Right atrium auricular region (tissue), 2 donors: ENCODE results near the gene SSBP2. TPM values are rescaled to one million over a fixed set of nuclear protein-coding genes. Genes with fewer than 3 reads are reported as not detected.

Experiments
- DNase-seq: peaks from one replicate; pipeline ENCODE4 v3.0.0-alpha.2; 2019; ENCODE audit warnings: low spot score
- H3K27ac ChIP-seq, 2 donors: fragments of 200-600 bp; sonication (generic); 1 replicate in 1 of 2; 2 replicates in 1 of 2; pipeline ENCODE4 v1.5.1; 2016 to 2019
- H3K27me3 ChIP-seq, 2 donors: fragments of 200-600 bp; sonication (generic); one replicate each; pipeline versions ENCODE4 v1.5.1 to v1.6.0; 2017 to 2019
- H3K36me3 ChIP-seq: fragments of 200-600 bp; sonication (generic); one replicate; pipeline ENCODE4 v1.5.1; 2016
- H3K4me1 ChIP-seq, 2 donors: fragments of 200-600 bp; sonication (generic); one replicate each; pipeline versions ENCODE4 v1.5.1 to v1.6.0; 2017 to 2019
- H3K4me3 ChIP-seq, 2 donors: fragments of 200-600 bp; sonication (generic); 1 replicate in 1 of 2; 2 replicates in 1 of 2; pipeline ENCODE4 v1.5.1; 2017 to 2019; ENCODE audit warnings: mild to moderate bottlenecking in 1 of 2, moderate library complexity in 1 of 2
- H3K9me3 ChIP-seq, 2 donors: fragments of 200-600 bp; sonication (generic); one replicate each; pipeline ENCODE4 v1.5.1; 2019
- total RNA-seq, 2 donors: library from RNA; depleted of rRNA; stranded (reverse); fragments of >200 nt; gene quantifications; one replicate each; pipeline ENCODE4 v1.1.0, GENCODE V29; 2016
- TF ChIP-seq, protein P1 (sequence below), 2 donors: fragments of 200-600 bp; sonication (generic); IDR thresholded peaks; one replicate each; pipeline ENCODE4 v1.5.1; 2019; ENCODE audit warnings: antibody characterized with exemption in 2 of 2

The SSBP2 gene
- total RNA-seq, result 10 to 100 TPM; 29.3 to 55.1 TPM

DNA sequence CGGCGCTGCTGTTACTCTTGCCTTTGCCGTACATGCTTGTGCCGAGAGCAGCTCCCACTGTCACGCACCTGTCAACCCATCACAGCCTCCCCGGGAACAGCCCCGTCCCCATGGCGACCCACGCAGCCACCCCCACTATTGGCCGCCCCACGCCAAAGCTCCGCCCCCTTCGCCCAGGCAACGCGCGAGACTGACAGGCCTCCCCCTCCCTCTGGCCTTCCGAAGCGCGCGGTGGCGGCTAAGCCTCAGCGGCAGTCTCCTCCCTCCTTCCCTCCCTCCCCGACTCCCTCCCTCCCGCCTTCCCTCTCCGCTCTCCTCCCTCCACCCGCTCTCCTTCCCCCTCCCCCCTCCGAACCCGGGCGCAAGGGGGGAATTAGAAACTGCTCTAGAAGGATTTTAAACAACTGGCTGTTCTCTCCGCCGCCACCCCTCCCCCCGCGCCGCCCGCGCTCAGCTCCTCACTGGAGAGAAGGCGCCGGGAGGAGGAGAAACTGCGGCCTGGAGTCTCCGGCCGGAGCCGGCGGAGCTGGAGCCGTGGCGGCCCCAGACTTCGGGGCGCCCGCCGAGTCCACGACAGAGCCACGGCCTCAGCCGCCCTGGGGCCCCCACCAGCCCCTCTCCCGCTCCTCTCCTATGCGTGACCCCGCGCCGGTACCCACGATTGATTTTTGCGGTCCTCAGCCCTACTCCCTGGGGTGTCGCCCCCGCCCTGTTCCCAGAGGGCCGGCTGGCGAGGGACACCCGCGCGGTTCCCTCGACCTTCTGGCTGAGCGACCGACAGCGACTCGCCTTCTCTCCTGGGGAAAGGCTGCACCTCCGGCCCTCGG, at the start of gene SSBP2:
Gene SSBP2, minus strand, starts transcription at position 89 of the 827 bp plus-strand sequence. Its CDS starts 55 bp downstream, at position 34.
- H3K27me3 ChIP-seq, result no peaks in the 10 kb centered on the region
- peaks cover 0 to 39% of the 10 kb centered on the region in 2 donors for H3K4me1 ChIP-seq
- H3K9me3 ChIP-seq, result no peaks in the 10 kb centered on the region
- peak; percentile 99 for DNase-seq
- peak within 1 kb of the TSS; percentile 96 to 99 for H3K27ac ChIP-seq
- TF ChIP-seq, protein P1, sequence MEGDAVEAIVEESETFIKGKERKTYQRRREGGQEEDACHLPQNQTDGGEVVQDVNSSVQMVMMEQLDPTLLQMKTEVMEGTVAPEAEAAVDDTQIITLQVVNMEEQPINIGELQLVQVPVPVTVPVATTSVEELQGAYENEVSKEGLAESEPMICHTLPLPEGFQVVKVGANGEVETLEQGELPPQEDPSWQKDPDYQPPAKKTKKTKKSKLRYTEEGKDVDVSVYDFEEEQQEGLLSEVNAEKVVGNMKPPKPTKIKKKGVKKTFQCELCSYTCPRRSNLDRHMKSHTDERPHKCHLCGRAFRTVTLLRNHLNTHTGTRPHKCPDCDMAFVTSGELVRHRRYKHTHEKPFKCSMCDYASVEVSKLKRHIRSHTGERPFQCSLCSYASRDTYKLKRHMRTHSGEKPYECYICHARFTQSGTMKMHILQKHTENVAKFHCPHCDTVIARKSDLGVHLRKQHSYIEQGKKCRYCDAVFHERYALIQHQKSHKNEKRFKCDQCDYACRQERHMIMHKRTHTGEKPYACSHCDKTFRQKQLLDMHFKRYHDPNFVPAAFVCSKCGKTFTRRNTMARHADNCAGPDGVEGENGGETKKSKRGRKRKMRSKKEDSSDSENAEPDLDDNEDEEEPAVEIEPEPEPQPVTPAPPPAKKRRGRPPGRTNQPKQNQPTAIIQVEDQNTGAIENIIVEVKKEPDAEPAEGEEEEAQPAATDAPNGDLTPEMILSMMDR (IDR thresholded peaks at IDR 0.05), result no peak
- H3K4me3 ChIP-seq, result peak within 1 kb of the TSS; percentile 86 to 94
- no peaks in the 10 kb centered on the region for H3K36me3 ChIP-seq

DNA sequence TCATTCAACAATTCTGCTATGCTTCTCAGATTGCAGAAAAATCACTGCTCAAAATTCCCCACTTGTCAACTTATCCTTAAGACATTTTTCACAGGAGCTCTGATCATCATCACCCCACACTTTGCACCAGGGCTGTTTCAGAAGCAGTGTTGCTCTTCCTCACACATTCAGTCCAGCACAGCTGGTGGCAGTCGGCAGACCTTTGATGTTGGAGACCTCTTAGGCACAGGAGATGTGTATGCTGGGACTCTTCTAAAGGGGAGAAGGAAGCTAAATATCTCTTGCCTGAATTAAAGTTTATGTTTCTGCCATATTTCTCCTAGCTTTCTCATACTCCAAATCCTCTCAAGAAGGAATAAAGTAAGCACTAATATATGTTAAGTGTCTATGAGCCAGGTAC, 44.8 kb upstream of the SSBP2 start:
- no peak for DNase-seq
- Histone ChIP-seq H3K27ac (no peak overlapping the region), H3K4me3 (no peak overlapping the region), H3K36me3 (no peaks in the 10 kb centered on the region), H3K4me1 (peaks cover 0 to 9% of the 10 kb centered on the region in 2 donors), H3K27me3 (no peaks in the 10 kb centered on the region), H3K9me3 (no peaks in the 10 kb centered on the region)
- TF ChIP-seq, protein P1 (IDR thresholded peaks at IDR 0.05), result no peak

DNA sequence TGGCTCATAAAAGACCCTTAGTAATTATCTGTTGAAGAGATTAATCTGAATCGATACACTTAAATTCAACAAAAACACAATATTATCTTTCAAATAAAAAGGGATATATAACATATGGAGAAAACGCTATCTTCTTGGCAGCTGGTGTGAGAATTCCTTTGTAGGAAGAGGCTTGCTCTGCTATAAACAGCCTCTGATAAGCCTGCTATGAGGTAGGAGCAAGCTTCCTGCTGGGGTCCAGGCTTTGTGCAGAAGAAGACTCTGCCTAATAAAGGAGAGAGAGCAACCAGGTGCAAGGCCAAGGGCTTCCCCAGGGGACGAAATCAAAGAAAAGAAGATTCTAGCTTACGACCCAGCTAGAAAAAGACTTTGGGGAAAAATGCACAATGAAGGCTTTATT, 43.3 kb upstream of the SSBP2 start:
- Histone ChIP-seq H3K36me3 (no peaks in the 10 kb centered on the region), H3K4me3 (no peak overlapping the region), H3K4me1 (peaks cover 0 to 9% of the 10 kb centered on the region in 2 donors), H3K9me3 (no peaks in the 10 kb centered on the region), H3K27ac (no peak overlapping the region), H3K27me3 (no peaks in the 10 kb centered on the region)
- no peak for DNase-seq
- TF ChIP-seq, protein P1 (IDR thresholded peaks at IDR 0.05), result no peak

DNA sequence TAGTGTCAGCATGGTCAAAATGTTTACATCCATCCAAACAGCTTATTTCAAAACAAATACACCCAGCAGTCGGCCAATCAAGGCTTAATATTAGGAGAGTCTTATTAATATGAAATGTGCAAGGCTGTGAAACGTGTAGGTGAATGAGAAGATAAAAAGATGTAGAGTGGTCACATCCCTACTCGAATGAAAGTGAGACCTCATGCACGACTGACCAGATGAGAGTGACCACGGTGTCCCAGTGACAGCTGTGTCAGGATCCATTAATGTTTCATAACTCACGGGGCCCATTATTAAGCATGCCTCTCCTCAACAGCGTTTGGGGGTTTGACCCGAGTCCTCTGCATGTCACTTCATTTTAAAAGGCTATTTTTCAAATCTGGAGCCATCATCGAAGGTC, 39.4 kb upstream of the SSBP2 start:
- Histone ChIP-seq H3K36me3 (no peaks in the 10 kb centered on the region), H3K9me3 (no peaks in the 10 kb centered on the region), H3K27ac (no peak overlapping the region), H3K27me3 (no peaks in the 10 kb centered on the region), H3K4me3 (no peak overlapping the region), H3K4me1 (peaks cover 0 to 32% of the 10 kb centered on the region in 2 donors)
- DNase-seq, result no peak
- TF ChIP-seq, protein P1 (IDR thresholded peaks at IDR 0.05), result no peak

DNA sequence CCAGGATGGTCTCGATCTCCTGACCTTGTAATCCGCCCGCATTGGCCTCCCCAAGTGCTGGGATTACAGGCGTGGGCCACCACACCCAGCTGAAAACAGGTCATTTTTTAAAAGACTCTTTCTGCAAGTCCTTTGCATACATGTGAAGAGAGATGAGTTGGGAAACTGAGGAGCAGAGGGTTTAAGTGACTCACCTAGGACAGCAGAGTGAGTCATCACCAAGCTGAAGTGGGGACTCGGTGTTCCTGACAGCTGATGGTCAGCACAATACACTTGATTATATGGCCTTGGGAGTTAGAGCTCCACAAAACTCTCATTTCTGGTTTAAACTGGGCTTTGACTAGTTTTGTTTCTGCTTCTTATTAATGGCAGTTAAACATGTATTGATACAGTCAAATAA, 38.1 kb upstream of the SSBP2 start:
- H3K27ac ChIP-seq, result no peak overlapping the region
- TF ChIP-seq, protein P1 (IDR thresholded peaks at IDR 0.05), result no peak
- H3K4me3 ChIP-seq, result no peak overlapping the region
- DNase-seq, result no peak
- no peaks in the 10 kb centered on the region for H3K36me3 ChIP-seq
- H3K27me3 ChIP-seq, result no peaks in the 10 kb centered on the region
- peaks cover 0 to 26% of the 10 kb centered on the region in 2 donors for H3K4me1 ChIP-seq
- H3K9me3 ChIP-seq, result no peaks in the 10 kb centered on the region
